Measurements from ENCODE around the gene KDM4D. TPM values are rescaled to one million over a fixed set of nuclear protein-coding genes. Genes with fewer than 3 reads are reported as not detected.
"Not testable (repeated sequence)": the region's sequence is repeated elsewhere in the genome, so short reads cannot be mapped to it uniquely, and the experiment has no call there.

The KDM4D gene
- polyA plus RNA-seq, 1 experiment, result 1.1 TPM

GRCh38 chr11:94926271-94926625, 47.3 kb upstream of the KDM4D start:
- H3K36me3 ChIP-seq (ENCODE audit: control insufficient read depth, insufficient read depth, low read length), result no peaks in the 10 kb centered on the region
- no peak for TF ChIP-seq CTCF (IDR thresholded peaks at IDR 0.05; ENCODE audit: insufficient read depth, low read depth, low read length)
- no peak for DNase-seq (ENCODE audit: low read depth)
- H3K27me3 ChIP-seq (ENCODE audit: control insufficient read depth, insufficient read depth, low read length), result no peaks in the 10 kb centered on the region
- ChIA-PET POLR2A (no interaction called here), CTCF (interaction anchor here (0.7 to 2.2 kb wide), 2 partner anchors 12 to 303 kb away, joined by 3 to 7 read pairs; no protein-coding TSS in a partner anchor)
- H3K4me3 ChIP-seq (ENCODE audit: low read depth, low read length), result no peak overlapping the region

GRCh38 chr11:94926698-94927237, 46.7 kb upstream of the KDM4D start:
- TF ChIP-seq CTCF (IDR thresholded peaks at IDR 0.05; ENCODE audit: insufficient read depth, low read depth, low read length), result no peak
- Histone ChIP-seq H3K4me3 (ENCODE audit: low read depth, low read length) (no peak overlapping the region), H3K27me3 (ENCODE audit: control insufficient read depth, insufficient read depth, low read length) (no peaks in the 10 kb centered on the region), H3K36me3 (ENCODE audit: control insufficient read depth, insufficient read depth, low read length) (no peaks in the 10 kb centered on the region)
- ChIA-PET POLR2A (interaction anchor here (0.6 kb wide), 1 partner anchor 157 kb away, joined by 3 read pairs; no protein-coding TSS in a partner anchor), CTCF (interaction anchor here (0.7 to 2.2 kb wide), 3 partner anchors 13 to 303 kb away, joined by 3 to 7 read pairs (median 6); no protein-coding TSS in a partner anchor)
- DNase-seq (ENCODE audit: low read depth), result peak; percentile 91

- Histone ChIP-seq H3K27me3 (ENCODE audit: control insufficient read depth, insufficient read depth, low read length) (no peaks in the 10 kb centered on the region), H3K36me3 (ENCODE audit: control insufficient read depth, insufficient read depth, low read length) (no peaks in the 10 kb centered on the region), H3K4me3 (ENCODE audit: low read depth, low read length) (no peak overlapping the region)
- no peak for TF ChIP-seq CTCF (IDR thresholded peaks at IDR 0.05; ENCODE audit: insufficient read depth, low read depth, low read length)
- no peak for DNase-seq (ENCODE audit: low read depth)
- ChIA-PET POLR2A (interaction anchor here (0.6 to 1.0 kb wide), 2 partner anchors 134 to 202 kb away, joined by 3 read pairs; no protein-coding TSS in a partner anchor), CTCF (interaction anchor here (0.8 to 2.2 kb wide), 4 partner anchors 17 to 305 kb away, joined by 3 to 7 read pairs (median 4); no protein-coding TSS in a partner anchor)
These were observed 45.2 kb upstream of the KDM4D start for GRCh38 chr11:94928117-94928990.

GRCh38 chr11:94932072-94932471, 41.4 kb upstream of the KDM4D start:
- CTCF ChIA-PET, result interaction anchor here (1.6 kb wide), 1 partner anchor 15 kb away, joined by 5 read pairs; no protein-coding TSS in a partner anchor

GRCh38 chr11:94932503-94932902, 41.0 kb upstream of the KDM4D start:
- H3K36me3 ChIP-seq (ENCODE audit: control insufficient read depth, insufficient read depth, low read length), result no peaks in the 10 kb centered on the region
- ChIA-PET POLR2A (no interaction called here), CTCF (interaction anchor here (1.6 kb wide), 1 partner anchor 16 kb away, joined by 5 read pairs; no protein-coding TSS in a partner anchor)
- H3K27me3 ChIP-seq (ENCODE audit: control insufficient read depth, insufficient read depth, low read length), result no peaks in the 10 kb centered on the region
- H3K4me3 ChIP-seq (ENCODE audit: low read depth, low read length), result no peak overlapping the region
- no peak for TF ChIP-seq CTCF (IDR thresholded peaks at IDR 0.05; ENCODE audit: insufficient read depth, low read depth, low read length)
- no peak for DNase-seq (ENCODE audit: low read depth)

More at GRCh38 chr11:94932072-94932471, 41.4 kb upstream of the KDM4D start:
- POLR2A ChIA-PET, result interaction anchor here (0.5 kb wide), 1 partner anchor 1191 kb away, joined by 14 read pairs; no protein-coding TSS in a partner anchor
- not testable (repeated sequence) for H3K36me3 ChIP-seq (ENCODE audit: control insufficient read depth, insufficient read depth, low read length); H3K27me3 ChIP-seq (ENCODE audit: control insufficient read depth, insufficient read depth, low read length); H3K4me3 ChIP-seq (ENCODE audit: low read depth, low read length); DNase-seq (ENCODE audit: low read depth)
